Activated T-cell treated with anti-CD3 and anti-CD28 coated beads for 24 hours (primary cell): ENCODE results near the gene ADAMTS2.
"Not testable (repeated sequence)": the region's sequence is repeated elsewhere in the genome, so short reads cannot be mapped to it uniquely, and the experiment has no call there.

Source experiments
- DNase-seq: peaks from one replicate; pipeline ENCODE4 v3.0.0-alpha.2; 2020; ENCODE audit warnings: low read depth

ADAMTS2 gene

GRCh38 chr5:179325296-179326031 is 19.8 kb downstream of the ADAMTS2 start:
- no peak for DNase-seq

- no peak for DNase-seq
Measured at GRCh38 chr5:179324760-179325295, 20.4 kb downstream of the ADAMTS2 start.

- DNase-seq = not testable (repeated sequence)
Measured at GRCh38 chr5:179324316-179324715, 20.9 kb downstream of the ADAMTS2 start.

GRCh38 chr5:179323026-179323870 is 22.0 kb downstream of the ADAMTS2 start:
- DNase-seq = no peak

GRCh38 chr5:179322071-179323025 is 22.9 kb downstream of the ADAMTS2 start:
- DNase-seq = no peak

- DNase-seq = no peak
Measured at GRCh38 chr5:179321206-179321987, 23.9 kb downstream of the ADAMTS2 start.

- DNase-seq = no peak
Measured at GRCh38 chr5:179319741-179320281, 25.4 kb downstream of the ADAMTS2 start.

- no peak for DNase-seq
Measured at GRCh38 chr5:179319123-179319522, 26.1 kb downstream of the ADAMTS2 start.

- DNase-seq = no peak
Measured at GRCh38 chr5:179318221-179318955, 26.9 kb downstream of the ADAMTS2 start.

GRCh38 chr5:179317411-179318220 is 27.6 kb downstream of the ADAMTS2 start:
- DNase-seq = no peak

- DNase-seq = no peak
Measured at GRCh38 chr5:179316982-179317381, 28.3 kb downstream of the ADAMTS2 start.

GRCh38 chr5:179316111-179316551 is 29.1 kb downstream of the ADAMTS2 start:
- no peak for DNase-seq

GRCh38 chr5:179315356-179315890 is 29.8 kb downstream of the ADAMTS2 start:
- DNase-seq = no peak

- no peak for DNase-seq
Measured at GRCh38 chr5:179314606-179315355, 30.5 kb downstream of the ADAMTS2 start.

- DNase-seq = no peak
Measured at GRCh38 chr5:179313849-179314521, 31.3 kb downstream of the ADAMTS2 start.

GRCh38 chr5:179312557-179313235 is 32.6 kb downstream of the ADAMTS2 start:
- no peak for DNase-seq

GRCh38 chr5:179311581-179311980 is 33.7 kb downstream of the ADAMTS2 start:
- DNase-seq = no peak
